CD4-positive, alpha-beta T cell treated with Interleukin-21 for 1 hour (primary cell): ENCODE measurements around the gene PRAMEF8.
"Not testable (repeated sequence)": the region's sequence is repeated elsewhere in the genome, so short reads cannot be mapped to it uniquely, and the experiment has no call there.

Source experiments
- DNase-seq: peaks from one replicate; pipeline ENCODE4 v3.0.0-alpha.2; 2020

The PRAMEF8 gene

DNA sequence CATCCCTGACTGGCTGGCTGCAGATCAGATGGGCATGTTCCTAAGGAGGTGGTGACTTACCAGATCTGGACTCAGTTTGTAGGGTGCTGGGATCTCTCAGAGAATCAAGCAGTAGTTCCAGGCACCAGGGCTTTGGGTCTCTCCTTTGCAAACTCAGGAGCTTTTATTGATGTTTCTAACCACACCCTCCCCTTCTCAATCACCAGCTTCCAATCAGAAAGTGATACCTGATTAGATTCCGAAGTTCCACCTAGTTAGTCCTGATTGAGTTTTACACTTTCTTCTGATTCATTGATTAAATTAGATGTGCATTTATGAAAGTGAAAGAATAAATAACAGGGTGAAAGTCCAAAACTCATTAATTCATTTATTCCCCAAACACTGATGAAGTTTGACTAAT lies at the start of gene PRAMEF8:
PRAMEF8 (minus strand) TSS at position 101 of the 400 bp plus-strand sequence. CDS start 1,046 bp downstream, outside the sequence.
- DNase-seq: not testable (repeated sequence)

DNA sequence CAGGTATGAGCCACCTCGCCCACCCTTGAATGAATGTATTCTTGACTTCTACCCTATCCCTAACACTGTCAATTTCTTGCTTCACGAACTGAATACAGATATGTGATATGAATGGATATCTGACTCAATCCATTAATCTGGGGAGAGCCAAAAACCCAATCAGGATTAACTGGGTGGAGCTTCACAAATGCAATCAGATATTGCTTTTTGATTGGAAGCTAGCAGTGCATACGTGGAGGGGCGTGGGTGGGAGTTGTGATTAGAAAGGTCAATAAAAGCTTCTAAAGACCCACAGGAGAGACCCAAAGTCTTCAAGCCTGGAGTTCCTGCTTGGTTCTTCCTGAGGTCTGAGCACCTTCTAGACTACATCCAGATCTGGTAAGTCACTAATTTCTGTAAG lies 30.3 kb upstream of the PRAMEF8 start, which contains the start of gene PRAMEF15:
PRAMEF15 (plus strand) TSS at position 301 of the 400 bp plus-strand sequence. CDS start 2,827 bp downstream, outside the sequence.
- DNase-seq: not testable (repeated sequence)

DNA sequence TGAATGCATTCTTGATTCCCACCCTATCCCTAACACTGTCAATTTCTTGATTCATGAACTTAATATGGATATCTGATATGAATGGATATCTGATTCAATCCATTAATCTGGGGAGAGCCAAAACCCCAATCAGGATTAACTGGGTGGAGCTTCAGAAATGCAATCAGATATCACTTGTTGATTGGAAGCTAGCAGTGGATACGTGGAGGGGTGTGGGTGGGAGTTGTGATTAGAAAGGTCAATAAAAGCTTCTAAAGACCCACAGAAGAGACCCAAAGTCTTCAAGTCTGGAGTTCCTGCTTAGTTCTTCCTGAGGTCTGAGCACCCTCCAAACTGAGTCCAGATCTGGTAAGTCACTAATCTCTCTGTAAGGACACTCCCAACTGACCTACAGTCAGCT lies 18.3 kb upstream of the PRAMEF8 start, which contains the start of gene PRAMEF33:
PRAMEF33 (plus strand) TSS at position 301 of the 400 bp plus-strand sequence. CDS start 2,416 bp downstream, outside the sequence.
- DNase-seq: not testable (repeated sequence)

DNA sequence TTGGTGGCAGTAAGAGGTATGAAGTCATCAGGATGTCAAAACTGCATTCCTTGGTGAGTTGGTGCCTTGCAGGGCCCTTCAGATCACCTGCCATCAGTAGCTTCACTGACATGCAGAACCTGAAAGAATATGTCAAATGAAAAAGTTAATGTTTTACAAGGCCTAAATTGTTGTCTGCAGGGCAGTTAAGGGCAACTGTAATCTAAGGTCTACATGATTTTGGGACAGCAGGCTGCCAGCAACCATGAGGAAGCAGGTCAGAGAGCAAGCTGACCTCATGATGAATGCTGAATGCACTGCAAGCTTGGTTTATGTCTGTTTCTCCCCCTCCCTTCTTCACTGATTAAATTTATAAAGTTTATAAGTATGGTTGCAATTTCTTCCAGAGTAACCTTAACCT lies 17.3 kb upstream of the PRAMEF8 start:
- not testable (repeated sequence) for DNase-seq

DNA sequence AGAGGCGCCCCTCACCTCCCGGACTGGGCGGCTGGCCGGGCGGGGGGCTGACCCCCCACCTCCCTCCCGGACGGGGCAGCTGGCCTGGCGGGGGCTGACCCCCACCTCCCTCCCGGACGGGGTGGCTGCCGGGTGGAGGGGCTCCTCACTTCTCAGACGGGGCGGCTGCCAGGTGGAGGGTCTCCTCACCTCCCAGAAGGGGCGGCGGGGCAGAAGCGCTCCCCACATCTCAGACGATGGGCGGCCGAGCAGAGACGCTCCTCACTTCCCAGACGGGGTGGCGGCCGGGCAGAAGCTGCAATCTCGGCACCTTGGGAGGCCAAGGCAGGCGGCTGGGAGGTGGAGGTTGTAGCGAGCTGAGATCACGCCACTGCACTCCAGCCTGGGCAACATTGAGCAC lies 13.8 kb upstream of the PRAMEF8 start:
- not testable (repeated sequence) for DNase-seq

DNA sequence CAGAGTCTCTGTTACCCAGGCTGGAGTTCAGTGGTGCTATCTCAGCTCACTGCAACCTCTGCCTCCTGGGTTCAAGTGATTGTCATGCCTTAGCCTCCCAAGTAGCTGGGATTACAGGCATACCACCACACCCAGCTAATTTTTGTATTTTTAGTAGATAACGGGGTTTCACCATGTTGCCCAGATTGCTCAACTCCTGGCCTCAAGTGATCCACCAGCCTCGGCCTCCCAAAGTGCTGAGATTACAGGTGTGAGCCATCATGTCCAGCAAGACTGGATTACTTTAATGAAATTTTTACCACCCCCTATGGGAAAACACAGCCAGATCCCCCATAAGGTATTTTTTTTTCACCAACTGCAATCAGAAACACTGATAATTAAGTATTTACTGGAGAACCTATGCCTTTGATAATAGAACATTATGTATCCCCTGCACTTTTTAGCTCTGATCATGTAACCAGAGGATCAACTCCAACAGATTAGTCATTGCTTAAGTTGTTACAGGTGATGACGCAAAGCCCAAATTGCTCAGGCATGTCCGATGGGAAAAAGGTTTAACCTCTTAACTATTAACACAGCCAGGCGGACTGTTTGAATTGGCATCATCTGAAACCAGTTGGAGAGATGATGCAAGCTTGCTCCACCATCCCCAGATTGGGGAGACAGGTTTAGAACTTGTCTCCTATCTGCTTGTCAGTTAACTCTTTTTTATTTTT lies 12.4 kb upstream of the PRAMEF8 start:
- not testable (repeated sequence) for DNase-seq

DNA sequence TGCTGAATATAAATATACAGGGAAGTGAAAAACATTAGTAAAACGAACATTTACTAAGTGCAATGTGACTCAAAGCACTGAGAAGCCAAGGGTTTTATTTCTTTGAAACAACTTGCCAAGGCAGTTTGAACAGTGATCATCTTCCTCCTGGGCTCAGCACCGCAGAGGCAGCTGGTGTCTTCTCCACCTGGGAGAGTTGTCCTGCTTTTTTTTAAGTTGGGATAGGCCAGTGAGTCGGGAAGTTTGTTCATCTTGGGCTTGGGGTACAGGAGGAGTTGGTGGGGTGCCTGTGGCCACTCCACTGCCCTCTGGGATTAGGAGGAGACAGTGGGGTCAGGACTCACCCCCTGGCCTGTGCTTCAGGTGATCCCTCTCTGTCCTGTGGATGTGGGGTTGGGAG lies 4.1 kb upstream of the PRAMEF8 start:
- DNase-seq: not testable (repeated sequence)

DNA sequence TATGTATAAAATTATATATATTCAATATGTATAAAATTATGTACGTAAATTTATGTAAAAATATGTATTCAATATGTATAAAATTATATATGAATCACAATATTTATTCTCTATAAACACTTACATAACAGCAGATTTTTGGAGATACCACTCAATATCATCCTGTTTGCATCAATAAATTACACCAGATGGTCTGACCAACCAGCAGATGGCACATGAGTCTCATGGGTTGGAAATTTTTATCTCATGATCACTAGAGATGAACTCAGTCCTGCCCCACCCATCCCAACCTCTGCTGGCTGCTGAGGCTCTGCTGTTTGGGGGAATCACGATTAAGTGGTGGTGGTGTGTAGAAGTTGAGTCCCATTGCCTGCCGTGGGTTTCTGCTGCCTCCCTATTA lies 5.3 kb downstream of the PRAMEF8 start:
- DNase-seq: not testable (repeated sequence)

DNA sequence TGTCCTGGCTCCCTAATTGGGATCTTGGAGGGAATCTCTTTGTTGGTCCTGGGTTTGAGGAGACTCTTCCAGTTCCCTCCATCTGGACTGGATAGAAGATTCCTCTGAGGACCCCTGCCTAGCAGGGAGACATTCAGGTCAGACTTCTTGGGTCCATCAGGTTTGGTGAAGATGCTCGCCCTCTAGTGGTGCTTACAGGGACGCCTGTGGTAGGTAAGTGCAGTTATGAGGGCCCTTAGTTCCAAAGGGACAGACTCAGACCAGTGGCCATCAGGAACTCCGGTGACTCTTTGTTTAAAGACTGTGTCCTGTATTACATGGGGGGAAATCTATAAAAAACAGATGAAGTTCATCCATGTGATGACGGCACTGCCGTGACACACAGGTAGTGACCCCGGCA lies 7.9 kb downstream of the PRAMEF8 start:
- not testable (repeated sequence) for DNase-seq

DNA sequence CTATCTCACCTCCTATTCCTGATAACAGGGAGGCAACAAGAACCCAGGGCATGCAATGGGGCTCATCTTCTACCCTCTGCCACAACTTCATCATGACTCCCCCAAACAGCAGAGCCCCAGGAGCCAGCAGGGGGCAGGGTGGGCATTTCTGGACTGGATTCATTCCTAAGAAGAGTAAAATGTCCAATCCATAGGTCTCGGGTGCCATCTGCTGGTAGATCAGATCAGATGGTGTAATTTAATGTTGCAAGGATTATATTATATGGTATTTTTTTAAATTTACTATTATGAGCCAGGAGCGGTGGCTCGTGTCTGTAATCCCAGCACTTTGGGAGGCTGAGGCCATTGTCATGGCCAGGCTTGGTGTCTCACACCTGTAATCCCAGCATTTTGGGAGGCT lies 19.8 kb downstream of the PRAMEF8 start:
- DNase-seq: not testable (repeated sequence)

DNA sequence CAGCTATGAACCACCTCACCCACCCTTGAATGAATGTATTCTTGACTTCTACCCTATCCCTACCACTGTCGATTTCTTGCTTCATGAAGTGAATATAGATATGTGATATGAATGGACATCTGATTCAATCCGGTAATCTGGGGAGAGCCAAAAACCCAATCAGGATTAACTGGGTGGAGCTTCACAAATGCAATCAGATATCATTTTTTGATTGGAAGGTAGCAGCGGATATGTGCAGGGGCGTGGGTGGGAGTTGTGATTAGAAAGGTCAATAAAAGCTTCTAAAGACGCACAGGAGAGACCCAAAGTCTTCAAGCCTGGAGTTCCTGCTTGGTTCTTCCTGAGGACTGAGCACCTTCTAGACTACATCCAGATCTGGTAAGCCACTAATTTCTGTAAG lies 31.0 kb downstream of the PRAMEF8 start, which contains the start of gene PRAMEF5:
PRAMEF5 (plus strand) TSS at position 301 of the 400 bp plus-strand sequence. CDS start 5,071 bp downstream, outside the sequence.
- DNase-seq: not testable (repeated sequence)

DNA sequence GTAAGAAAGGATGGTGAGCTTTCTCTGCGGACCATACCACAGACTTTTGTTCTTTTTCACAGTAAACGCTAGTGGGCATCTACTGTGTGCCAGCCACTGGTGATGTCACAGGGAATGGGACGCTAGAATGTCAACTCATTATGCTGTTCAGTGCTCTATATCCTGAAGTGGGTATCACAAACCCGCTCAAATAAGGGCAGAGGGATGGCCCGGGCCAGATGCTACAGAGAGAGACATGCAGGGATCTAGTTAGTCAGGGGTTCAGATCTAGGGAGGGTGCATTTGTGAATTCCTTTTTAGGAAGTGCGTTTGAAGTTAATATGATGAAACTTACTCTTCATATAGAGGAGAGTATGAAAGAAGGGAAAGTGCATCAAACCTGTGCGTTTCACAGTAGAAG lies 37.8 kb downstream of the PRAMEF8 start:
- not testable (repeated sequence) for DNase-seq

DNA sequence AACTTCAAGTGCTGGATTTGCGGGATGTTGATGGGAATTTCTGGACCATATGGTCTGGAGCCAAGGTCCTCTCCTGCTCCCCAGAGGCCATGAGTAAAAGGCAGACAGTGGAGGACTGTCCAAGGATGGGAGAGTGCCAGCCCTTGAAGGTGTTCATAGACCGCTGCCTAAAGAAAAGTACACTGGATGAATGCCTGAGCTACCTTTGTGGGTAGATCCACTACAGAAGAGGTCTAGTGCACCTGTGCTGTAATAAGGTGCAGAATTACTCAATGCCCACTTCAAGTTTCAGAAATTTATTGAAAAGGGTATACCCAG lies 38.4 kb downstream of the PRAMEF8 start:
- DNase-seq: not testable (repeated sequence)

DNA sequence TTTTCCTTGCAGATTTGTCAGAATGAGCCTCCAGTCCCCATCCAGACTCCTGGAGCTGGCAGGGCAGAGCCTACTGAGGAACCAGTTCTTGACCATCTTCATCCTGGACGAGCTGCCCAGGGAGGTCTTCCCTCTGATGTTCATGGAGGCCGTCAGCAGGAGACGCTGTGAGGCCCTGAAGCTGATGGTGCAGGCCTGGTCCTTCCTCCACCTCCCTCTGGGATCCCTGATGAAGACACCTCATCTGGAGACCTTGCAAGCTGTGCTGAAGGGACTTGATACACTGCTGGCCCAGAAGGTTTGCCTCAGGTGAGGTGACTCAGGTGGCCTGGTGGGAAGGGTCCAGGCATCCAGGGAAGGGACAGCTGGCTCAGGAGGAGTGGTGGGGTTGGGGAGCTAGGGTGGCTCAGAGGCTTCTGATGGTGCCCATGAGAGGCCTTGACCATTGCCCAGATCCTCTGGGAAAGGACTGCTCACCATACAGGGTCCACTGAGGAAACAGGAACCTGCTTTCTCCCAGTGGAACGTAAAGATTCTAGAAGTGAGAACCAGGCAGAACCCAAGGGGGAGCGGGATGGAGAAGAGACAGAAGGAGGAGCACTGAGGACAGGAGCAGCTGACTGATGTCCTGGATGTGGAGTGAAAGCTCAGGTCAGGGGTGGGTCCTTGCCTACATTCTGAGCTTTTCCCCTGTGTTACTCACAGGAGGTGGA lies 38.9 kb downstream of the PRAMEF8 start:
- DNase-seq: not testable (repeated sequence)

DNA sequence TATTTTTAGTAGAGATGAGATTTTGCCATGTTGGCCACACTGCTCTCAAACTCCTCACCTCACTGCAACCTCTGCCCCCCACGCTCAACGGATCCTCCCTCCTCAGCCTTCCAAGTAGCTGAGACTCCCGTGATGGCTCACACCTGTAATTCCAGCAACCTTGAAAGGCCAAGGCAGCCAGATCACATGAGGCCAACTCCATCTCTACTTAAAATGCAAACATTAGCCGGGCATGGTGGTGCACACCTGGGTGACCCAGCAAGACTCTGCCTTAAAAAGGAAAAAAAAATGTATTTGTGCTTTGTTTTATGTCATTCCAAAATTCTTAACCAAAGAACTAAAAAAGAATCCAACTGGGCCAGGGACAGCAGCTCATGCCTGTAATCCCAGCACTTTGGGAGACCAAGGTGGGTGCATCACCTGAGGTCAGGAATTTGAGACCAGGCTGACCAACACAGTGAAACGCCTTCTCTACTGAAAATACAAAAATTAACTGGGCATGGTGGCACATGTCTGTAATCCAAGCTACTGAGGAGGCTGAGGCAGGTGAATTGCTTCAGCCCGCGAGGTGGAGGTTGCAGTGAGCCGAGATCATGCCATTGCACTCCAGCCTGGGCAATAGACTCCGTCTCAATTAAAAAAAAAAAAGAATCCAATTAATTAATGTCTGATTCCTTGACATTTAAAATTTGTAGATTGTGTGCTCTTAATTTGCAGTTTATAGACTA lies 41.2 kb downstream of the PRAMEF8 start:
- DNase-seq: not testable (repeated sequence)

DNA sequence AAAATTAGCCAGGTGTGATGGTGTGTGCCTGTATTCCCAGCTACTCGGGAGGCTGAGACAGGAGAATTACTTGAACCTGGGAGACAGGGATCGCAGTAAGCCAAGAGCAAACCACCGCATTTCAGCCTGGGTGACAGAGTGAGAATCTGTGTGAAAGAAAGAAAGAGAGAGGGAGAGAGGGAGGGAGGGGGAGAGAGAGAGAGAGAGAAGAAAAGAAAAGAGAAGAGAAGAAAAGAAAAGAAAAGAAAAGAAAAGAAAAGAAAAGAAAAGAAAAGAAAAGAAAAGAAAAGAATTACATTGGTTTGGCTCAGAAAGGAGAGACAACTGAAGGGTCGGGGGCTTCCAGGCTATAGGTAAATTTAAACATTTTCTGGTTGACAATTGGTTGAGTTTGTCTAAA lies 45.3 kb downstream of the PRAMEF8 start:
- DNase-seq: not testable (repeated sequence)

DNA sequence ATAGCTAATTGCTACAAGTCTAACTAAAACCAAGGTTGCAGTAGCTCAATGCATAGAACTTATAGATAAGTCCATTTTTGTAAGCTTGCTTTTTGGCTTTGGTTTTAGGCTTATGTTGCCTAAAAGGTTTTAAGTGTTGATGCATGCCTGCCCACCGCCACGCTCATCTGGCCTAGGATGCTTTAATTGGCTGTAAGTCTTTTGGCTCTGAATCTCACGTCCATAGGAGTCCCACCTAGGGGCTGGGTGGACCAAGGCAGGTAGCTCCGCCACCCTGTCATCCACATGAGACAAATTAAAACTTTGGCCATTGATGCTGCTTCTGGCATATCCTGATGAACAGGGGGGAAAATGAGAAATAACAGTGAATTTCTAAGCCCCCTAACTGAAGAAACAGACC lies 47.4 kb downstream of the PRAMEF8 start:
- DNase-seq: not testable (repeated sequence)

DNA sequence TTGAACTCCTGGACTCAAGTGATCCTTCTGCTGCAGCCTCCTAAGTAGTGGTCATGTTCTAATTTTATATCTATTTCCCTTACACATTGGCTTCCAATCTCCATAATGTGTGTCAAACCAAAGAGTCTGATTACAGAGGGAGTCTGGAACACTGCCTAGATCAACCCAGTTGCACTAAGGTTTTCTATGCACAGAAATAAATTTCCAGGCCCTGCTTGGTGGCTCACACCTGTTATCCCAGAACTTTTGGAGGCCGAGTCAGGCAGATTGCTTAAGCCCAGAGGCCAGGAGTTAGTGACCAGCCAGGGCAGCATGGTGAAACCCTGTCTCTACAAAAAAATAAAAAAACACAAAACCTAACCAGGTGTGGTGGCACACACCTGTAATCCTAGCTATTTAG lies 50.9 kb downstream of the PRAMEF8 start:
- not testable (repeated sequence) for DNase-seq

DNA sequence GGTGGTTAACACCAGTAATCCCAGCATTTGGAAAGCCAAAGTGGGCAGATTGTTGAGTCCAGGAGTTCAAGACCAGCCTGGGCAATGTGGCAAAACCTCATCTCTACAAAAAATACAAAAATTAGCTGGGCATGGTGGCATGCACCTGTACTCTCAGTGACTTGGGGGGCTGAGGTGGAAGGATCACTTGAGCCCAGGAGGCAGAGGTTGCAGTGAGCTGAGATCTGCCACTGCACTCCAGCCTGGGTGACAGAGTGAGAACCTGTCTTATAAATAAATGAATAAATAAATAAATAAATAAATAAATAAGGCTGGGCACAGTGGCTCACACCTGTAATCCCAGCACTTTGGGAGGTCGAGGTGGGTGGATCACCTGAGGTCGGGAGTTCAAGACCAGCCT lies 52.9 kb downstream of the PRAMEF8 start:
- DNase-seq: not testable (repeated sequence)
